ENCODE results near the gene TSN.

DNA sequence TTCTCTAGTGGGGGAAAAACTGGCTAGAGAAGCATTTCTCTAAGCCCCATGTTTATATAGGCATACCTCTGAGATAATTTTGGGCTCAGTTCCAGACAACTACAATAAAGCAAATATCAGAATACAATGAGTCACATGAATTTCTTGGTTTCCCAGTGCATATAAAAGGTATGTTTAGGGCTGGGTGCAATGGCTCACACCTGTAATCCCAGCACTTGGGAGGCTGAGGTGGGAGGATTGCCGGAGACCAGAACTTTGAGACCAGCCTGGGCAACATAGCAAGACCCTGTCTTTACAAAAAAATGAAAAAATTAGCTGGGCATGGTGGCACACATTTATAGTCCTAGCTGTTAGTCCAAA, 22.2 kb downstream of the TSN start:
- TF ChIP-seq, protein P1, sequence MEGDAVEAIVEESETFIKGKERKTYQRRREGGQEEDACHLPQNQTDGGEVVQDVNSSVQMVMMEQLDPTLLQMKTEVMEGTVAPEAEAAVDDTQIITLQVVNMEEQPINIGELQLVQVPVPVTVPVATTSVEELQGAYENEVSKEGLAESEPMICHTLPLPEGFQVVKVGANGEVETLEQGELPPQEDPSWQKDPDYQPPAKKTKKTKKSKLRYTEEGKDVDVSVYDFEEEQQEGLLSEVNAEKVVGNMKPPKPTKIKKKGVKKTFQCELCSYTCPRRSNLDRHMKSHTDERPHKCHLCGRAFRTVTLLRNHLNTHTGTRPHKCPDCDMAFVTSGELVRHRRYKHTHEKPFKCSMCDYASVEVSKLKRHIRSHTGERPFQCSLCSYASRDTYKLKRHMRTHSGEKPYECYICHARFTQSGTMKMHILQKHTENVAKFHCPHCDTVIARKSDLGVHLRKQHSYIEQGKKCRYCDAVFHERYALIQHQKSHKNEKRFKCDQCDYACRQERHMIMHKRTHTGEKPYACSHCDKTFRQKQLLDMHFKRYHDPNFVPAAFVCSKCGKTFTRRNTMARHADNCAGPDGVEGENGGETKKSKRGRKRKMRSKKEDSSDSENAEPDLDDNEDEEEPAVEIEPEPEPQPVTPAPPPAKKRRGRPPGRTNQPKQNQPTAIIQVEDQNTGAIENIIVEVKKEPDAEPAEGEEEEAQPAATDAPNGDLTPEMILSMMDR (IDR thresholded peaks at IDR 0.05; ENCODE audit: insufficient read depth, low read length), result no peak
- TF ChIP-seq, protein P2, sequence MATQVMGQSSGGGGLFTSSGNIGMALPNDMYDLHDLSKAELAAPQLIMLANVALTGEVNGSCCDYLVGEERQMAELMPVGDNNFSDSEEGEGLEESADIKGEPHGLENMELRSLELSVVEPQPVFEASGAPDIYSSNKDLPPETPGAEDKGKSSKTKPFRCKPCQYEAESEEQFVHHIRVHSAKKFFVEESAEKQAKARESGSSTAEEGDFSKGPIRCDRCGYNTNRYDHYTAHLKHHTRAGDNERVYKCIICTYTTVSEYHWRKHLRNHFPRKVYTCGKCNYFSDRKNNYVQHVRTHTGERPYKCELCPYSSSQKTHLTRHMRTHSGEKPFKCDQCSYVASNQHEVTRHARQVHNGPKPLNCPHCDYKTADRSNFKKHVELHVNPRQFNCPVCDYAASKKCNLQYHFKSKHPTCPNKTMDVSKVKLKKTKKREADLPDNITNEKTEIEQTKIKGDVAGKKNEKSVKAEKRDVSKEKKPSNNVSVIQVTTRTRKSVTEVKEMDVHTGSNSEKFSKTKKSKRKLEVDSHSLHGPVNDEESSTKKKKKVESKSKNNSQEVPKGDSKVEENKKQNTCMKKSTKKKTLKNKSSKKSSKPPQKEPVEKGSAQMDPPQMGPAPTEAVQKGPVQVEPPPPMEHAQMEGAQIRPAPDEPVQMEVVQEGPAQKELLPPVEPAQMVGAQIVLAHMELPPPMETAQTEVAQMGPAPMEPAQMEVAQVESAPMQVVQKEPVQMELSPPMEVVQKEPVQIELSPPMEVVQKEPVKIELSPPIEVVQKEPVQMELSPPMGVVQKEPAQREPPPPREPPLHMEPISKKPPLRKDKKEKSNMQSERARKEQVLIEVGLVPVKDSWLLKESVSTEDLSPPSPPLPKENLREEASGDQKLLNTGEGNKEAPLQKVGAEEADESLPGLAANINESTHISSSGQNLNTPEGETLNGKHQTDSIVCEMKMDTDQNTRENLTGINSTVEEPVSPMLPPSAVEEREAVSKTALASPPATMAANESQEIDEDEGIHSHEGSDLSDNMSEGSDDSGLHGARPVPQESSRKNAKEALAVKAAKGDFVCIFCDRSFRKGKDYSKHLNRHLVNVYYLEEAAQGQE (IDR thresholded peaks at IDR 0.05; ENCODE audit: insufficient replicate concordance, low read depth), result no peak
- no peak for TF ChIP-seq POLR2AphosphoS5 (IDR thresholded peaks at IDR 0.05; ENCODE audit: low read depth)
